Left lung (tissue), 10 donors: Measurements from ENCODE around the gene AAGAB. TPM values are rescaled to one million over a fixed set of nuclear protein-coding genes. Genes with fewer than 3 reads are reported as not detected.
"Not testable (repeated sequence)": the region's sequence is repeated elsewhere in the genome, so short reads cannot be mapped to it uniquely, and the experiment has no call there.

ENCODE experiments used
- ATAC-seq: fragments of 200-7000 bp; cut with Tn5 transposase; one replicate; pipeline ENCODE4 v1.9.1; 2020; ENCODE audit warnings: moderate library complexity
- DNase-seq, 4 donors: peaks; one replicate each; pipeline ENCODE4 v3.0.0-alpha.2; 2013 to 2020
- H3K27ac ChIP-seq, 2 donors: fragments of 200-600 bp; sonication (generic) in 1 of 2; one replicate each; pipeline versions ENCODE4 v1.5.0 to v1.8.0; 2020 to 2021
- H3K27me3 ChIP-seq, 2 donors: fragments of 200-600 bp; sonication (generic) in 1 of 2; one replicate each; pipeline versions ENCODE4 v1.5.0 to v1.8.0; 2020 to 2021
- H3K36me3 ChIP-seq, 2 donors: fragments of 200-600 bp; sonication (generic) in 1 of 2; one replicate each; pipeline versions ENCODE4 v1.5.0 to v1.8.0; 2020 to 2021
- H3K4me1 ChIP-seq, 2 donors: fragments of 200-600 bp; one replicate each; pipeline ENCODE4 v1.8.0; 2021
- H3K4me3 ChIP-seq, 2 donors: fragments of 200-600 bp; sonication (generic) in 1 of 2; one replicate each; pipeline versions ENCODE4 v1.5.0 to v1.8.0; 2020 to 2021; ENCODE audit warnings: mild to moderate bottlenecking in 1 of 2
- H3K9me3 ChIP-seq, 2 donors: fragments of 200-600 bp; sonication (generic) in 1 of 2; one replicate each; pipeline versions ENCODE4 v1.5.0 to v1.8.0; 2020 to 2021
- CTCF ChIP-seq, 2 donors: fragments of 200-600 bp; sonication (generic) in 1 of 2; IDR thresholded peaks; one replicate each; pipeline versions ENCODE4 v1.5.0 to v1.8.0; 2021; ENCODE audit warnings: antibody characterized with exemption in 2 of 2
- intact Hi-C, 2 donors: fragments of 100-400 bp; cut with DNase I; formaldehyde crosslinking; loops; one replicate each; pipeline versions ENCODE4 v1.11.2 to v1.14.2; 2022
- polyA plus RNA-seq, 6 donors: library from polyadenylated mRNA; unstranded; fragments of 120-200 nt; gene quantifications; one replicate each; pipeline ENCODE4 v1.2.1, GENCODE V29; 2013; ENCODE audit not compliant: insufficient read length in 6 of 6
- total RNA-seq, 2 donors: library from RNA; stranded (reverse); fragmentation: NEBNext Ultra II Directional; extraction: Animal tissue kit (Norgen Biotek cat#: 25700); gene quantifications; one replicate each; pipeline ENCODE4 v1.2.1, GENCODE V29; 2021
- donor health status: DM: no; HTN: yes; CAD: no.
- donor health status: DM: no; HTN: no; CAD: no.

Gene AAGAB
- total and polyA plus RNA-seq, 8 donors, result 24.9 to 42.4 (median 29.9) TPM

DNA sequence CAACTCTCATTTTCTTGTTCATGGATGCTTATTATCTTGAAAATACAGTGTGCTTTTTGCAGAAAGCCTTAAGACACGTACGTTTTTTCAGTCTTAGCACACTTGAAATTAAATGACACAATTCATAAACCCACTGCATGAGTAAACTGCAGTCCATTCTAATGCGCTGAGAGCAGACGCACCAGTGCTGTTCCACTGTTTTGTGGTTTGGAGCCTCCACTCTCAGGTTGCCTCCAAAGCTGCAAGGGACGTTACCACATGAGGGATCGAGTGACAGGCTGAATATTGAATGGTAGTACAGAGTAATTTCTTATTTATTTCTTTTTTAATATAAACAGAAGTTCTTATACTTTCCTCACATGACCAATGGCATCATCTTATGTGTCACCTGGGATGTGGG, 12.4 kb upstream of the AAGAB start:
- H3K27ac ChIP-seq, result no peak overlapping the region
- DNase-seq (no peak), ATAC-seq (no peak)
- no peaks in the 10 kb centered on the region for H3K27me3 ChIP-seq
- no peak for TF ChIP-seq CTCF (IDR thresholded peaks at IDR 0.05)
- H3K4me3 ChIP-seq, result no peak overlapping the region
- H3K36me3 ChIP-seq, result no peaks in the 10 kb centered on the region
- intact Hi-C loops, result no loop called here
- H3K9me3 ChIP-seq, result no peaks in the 10 kb centered on the region
- no peaks in the 10 kb centered on the region for H3K4me1 ChIP-seq

- ATAC-seq, result no peak
- no peaks in the 10 kb centered on the region for H3K4me1 ChIP-seq
- H3K36me3 ChIP-seq, result no peaks in the 10 kb centered on the region
- TF ChIP-seq CTCF (IDR thresholded peaks at IDR 0.05), result no peak
- H3K27me3 ChIP-seq, result no peaks in the 10 kb centered on the region
- no peak for DNase-seq
- intact Hi-C loops, result no loop called here
- H3K9me3 ChIP-seq, result no peaks in the 10 kb centered on the region
- H3K4me3 ChIP-seq, result no peak overlapping the region
- H3K27ac ChIP-seq, result no peak overlapping the region
These were observed 5.3 kb upstream of the AAGAB start for GRCh38 chr15:67259806-67260205.

DNA sequence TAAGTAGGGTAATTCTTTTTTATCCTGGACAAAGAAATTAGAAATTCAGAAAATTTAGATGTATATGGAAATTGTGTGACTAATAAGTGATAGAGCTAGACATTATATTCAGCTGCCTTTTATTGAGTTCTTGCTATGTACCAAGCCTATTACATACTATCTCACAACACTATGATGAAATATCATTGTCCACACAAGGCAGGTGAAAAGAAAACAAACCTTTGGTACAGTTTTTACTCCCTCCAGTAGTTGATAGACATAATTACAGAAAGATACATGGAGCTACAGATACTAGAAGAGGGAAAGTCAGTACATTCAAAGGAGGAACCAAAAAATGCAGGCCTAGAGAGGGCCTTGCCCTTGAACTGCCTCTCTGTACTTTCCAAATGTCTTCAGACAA, 4.9 kb upstream of the AAGAB start:
- intact Hi-C loops, result no loop called here
- Histone ChIP-seq H3K36me3 (no peaks in the 10 kb centered on the region), H3K27ac (no peak overlapping the region), H3K9me3 (no peaks in the 10 kb centered on the region), H3K4me3 (no peak overlapping the region), H3K4me1 (no peaks in the 10 kb centered on the region), H3K27me3 (no peaks in the 10 kb centered on the region)
- DNase-seq, result no peak
- ATAC-seq, result no peak
- no peak for TF ChIP-seq CTCF (IDR thresholded peaks at IDR 0.05)

DNA sequence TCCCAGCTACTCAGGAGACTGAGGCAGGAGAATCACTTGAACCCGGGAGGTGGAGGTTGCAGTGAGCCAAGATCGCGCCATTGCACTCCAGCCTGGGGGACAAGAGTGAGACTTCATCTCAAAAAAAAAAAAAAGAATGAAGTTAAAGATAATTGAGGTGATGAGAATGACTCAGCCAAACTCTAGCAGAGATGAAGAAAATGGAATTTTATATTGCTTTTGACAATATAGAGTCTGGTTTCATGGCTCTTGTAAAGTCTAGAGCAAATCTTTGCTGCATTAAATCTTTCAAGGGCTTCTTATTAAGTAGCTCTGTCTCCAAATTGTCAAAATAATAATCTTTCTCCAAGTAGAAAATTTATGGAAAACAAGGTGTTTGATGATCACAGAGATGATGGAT, 4.0 kb upstream of the AAGAB start:
- H3K4me3 ChIP-seq, H3K9me3 ChIP-seq, H3K27me3 ChIP-seq, ATAC-seq, H3K4me1 ChIP-seq, intact Hi-C loops, H3K36me3 ChIP-seq, H3K27ac ChIP-seq, DNase-seq: not testable (repeated sequence)

DNA sequence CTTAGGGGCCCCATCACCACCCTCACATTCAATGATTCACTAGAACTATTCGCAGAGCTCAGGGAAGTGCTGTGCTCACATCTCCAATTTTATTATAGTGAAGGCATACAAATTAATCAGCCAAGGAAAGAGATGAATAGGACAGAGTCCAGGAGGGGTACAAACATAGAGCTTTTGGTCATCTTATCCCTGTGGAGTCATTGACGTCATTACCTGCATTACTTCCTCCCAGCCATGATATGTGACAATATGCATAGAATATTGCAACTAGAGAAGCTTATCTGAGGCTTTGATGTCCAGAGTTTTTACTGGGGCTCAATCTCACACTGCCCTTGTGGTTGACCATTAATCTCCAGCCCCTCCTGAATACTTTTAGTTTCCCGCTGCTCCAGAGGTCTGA, 1.6 kb upstream of the AAGAB start:
- no peak for TF ChIP-seq CTCF (IDR thresholded peaks at IDR 0.05)
- intact Hi-C loops, result no loop called here
- DNase-seq, result no peak

DNA sequence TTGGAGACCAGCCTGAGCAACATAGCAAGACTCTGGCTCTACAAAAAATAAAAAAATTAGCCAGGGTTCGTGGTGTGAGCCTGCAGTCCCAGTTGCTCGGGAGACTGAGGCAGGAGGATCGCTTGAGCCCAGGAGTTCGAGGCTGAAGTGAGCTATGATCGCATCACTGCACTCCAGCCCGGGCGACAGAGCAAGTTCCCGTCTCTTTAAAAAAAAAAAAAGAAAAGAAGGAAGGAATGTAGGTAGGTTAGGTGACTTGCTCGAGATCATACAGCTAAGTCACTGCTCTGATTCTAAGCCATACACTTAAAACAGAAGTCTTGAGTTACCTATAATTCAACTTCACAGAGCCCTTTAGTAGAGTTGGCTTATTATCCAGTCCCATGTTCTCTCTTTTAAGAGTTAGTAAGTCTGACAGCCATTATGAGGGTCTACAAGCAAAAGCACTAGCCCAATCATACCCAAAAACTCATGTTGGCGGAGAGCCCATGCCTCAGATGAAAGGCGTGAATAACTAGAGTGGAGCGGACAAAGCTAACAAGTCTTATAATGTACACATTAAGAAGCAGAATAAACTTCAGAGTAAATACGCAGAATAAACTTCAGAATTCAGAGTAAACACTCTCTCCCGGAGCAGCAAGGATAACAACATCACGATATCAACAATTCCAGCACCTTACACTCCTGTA, 768 bp downstream of the AAGAB start:
- ATAC-seq (no peak), DNase-seq (peak in 1 of 4 donors; percentile 14)
- no peak for TF ChIP-seq CTCF (IDR thresholded peaks at IDR 0.05)
- no peaks in the 10 kb centered on the region for H3K36me3 ChIP-seq
- intact Hi-C loops, result no loop called here
- no peaks in the 10 kb centered on the region for H3K9me3 ChIP-seq
- peaks cover 0 to 22% of the 10 kb centered on the region in 2 donors for H3K4me1 ChIP-seq
- peak overlapping the region; percentile 86 to 98 for H3K4me3 ChIP-seq
- no peaks in the 10 kb centered on the region for H3K27me3 ChIP-seq
- peak overlapping the region; percentile 65 to 90 for H3K27ac ChIP-seq

More for the DNA sequence above, 1.6 kb upstream of the AAGAB start:
- Histone ChIP-seq H3K36me3 (no peaks in the 10 kb centered on the region), H3K4me3 (no peak overlapping the region), H3K9me3 (no peaks in the 10 kb centered on the region), H3K27me3 (no peaks in the 10 kb centered on the region), H3K4me1 (peaks cover 0 to 22% of the 10 kb centered on the region in 2 donors), H3K27ac (no peak overlapping the region)
- ATAC-seq, result no peak
